Panc1 (cell line): ENCODE data around the gene STK32C. TPM values are rescaled to one million over a fixed set of nuclear protein-coding genes. Genes with fewer than 3 reads are reported as not detected.
A peak's percentile ranks its signal among the peaks of the same experiment; 100 is the strongest.
"Not testable (repeated sequence)": the region's sequence is repeated elsewhere in the genome, so short reads cannot be mapped to it uniquely, and the experiment has no call there.

Experiments
- ATAC-seq: fragments of 200-7000 bp; cut with Tn5 transposase; 2 replicates; pipeline ENCODE4 v1.9.1; 2020; ENCODE audit warnings: mild to moderate bottlenecking, moderate library complexity
- BruUV-seq: library from RNA; stranded (reverse); fragments of 400-500 nt; replicated peaks from 2 replicates; lab custom pipeline; 2021; lab: Mats Ljungman, UMichigan
- CTCF ChIA-PET: fragments of 300-600 bp; sonication (Branson Sonifier 250); formaldehyde crosslinking; loops from one replicate; lab custom pipeline; 2022; ENCODE audit warnings: antibody characterized with exemption; lab: Charles Lee
- POLR2A ChIA-PET: fragments of 300-600 bp; sonication (Branson Sonifier 250); formaldehyde crosslinking; loops from one replicate; lab custom pipeline; 2022; ENCODE audit warnings: antibody characterized with exemption; lab: Charles Lee
- DNase-seq: peaks from one replicate; pipeline ENCODE4 v3.0.0-alpha.2; 2010; ENCODE audit warnings: low read depth, low spot score
- H3K27ac ChIP-seq: 2 replicates; pipeline ENCODE4 v1.5.1; 2011; ENCODE audit warnings: mild to moderate bottlenecking, low read length, inconsistent platforms
- H3K27me3 ChIP-seq: fragments of 200-500 bp; sonication (Bioruptor generic); 2 replicates; pipeline ENCODE4 v1.6.0; 2014; ENCODE audit warnings: low read length, inconsistent platforms; ENCODE audit not compliant: control insufficient read depth, insufficient read depth
- H3K36me3 ChIP-seq: fragments of 200-500 bp; sonication (Bioruptor generic); 2 replicates; pipeline ENCODE4 v1.5.1; 2014; ENCODE audit warnings: inconsistent platforms, mild to moderate bottlenecking, low read length, moderate library complexity; ENCODE audit not compliant: control insufficient read depth, insufficient read depth
- H3K4me1 ChIP-seq: 2 replicates; pipeline ENCODE4 v1.5.1; 2011; ENCODE audit warnings: inconsistent platforms, mild to moderate bottlenecking, low read length, moderate library complexity; ENCODE audit not compliant: control insufficient read depth, insufficient read depth
- H3K4me3 ChIP-seq, 2 experiments: 2 replicates each; pipeline ENCODE4 v1.5.1; 2011 to 2012; ENCODE audit warnings: low read depth in 2 of 2, low read length in 2 of 2, mild to moderate bottlenecking in 2 of 2, inconsistent platforms in 1 of 2, moderate library complexity in 1 of 2
- H3K9me3 ChIP-seq: fragments of 200-500 bp; sonication (Bioruptor generic); 2 replicates; pipeline ENCODE4 v1.5.1; 2014; ENCODE audit warnings: low read depth, mild to moderate bottlenecking, inconsistent platforms, low read length, moderate library complexity; ENCODE audit not compliant: control insufficient read depth, insufficient read depth
- POLR2AphosphoS5 ChIP-seq: IDR thresholded peaks from 2 replicates; pipeline ENCODE4 v1.6.1; 2012; ENCODE audit warnings: mild to moderate bottlenecking, low read depth, low read length, moderate library complexity
- SIN3A ChIP-seq: IDR thresholded peaks from 2 replicates; pipeline ENCODE4 v1.6.1; 2012; ENCODE audit warnings: low read depth, mild to moderate bottlenecking, low read length, moderate library complexity, borderline replicate concordance; ENCODE audit not compliant: insufficient read depth
- TCF7L2 ChIP-seq: IDR thresholded peaks from 2 replicates; pipeline ENCODE4 v1.6.1; 2011; ENCODE audit warnings: mild to moderate bottlenecking, low read depth, low read length, inconsistent platforms
- in situ Hi-C: cut with HindIII; loops from 2 replicates; pipeline ENCODE4 v1.10.0; 2016; ENCODE audit warnings: low sequenced_read_pairs, low pct_unique_long_range_greater_than_20kb
- intact Hi-C: fragments of 100-400 bp; cut with micrococcal nuclease; formaldehyde crosslinking; loops from one replicate; pipeline ENCODE4 v1.10.0; 2022; ENCODE audit not compliant: unreplicated experiment
- total RNA-seq: library from RNA; stranded (reverse); gene quantifications from one replicate; pipeline ENCODE4 v1.2.1, GENCODE V29; 2021; ENCODE audit not compliant: unreplicated experiment
- TF ChIP-seq, protein P1 (sequence below): fragments of 450-650 bp; IDR thresholded peaks from 2 replicates; pipeline ENCODE4 v1.5.1; 2017; ENCODE audit warnings: mild to moderate bottlenecking
- TF ChIP-seq, protein P2 (sequence below), 2 experiments: IDR thresholded peaks; 2 replicates each; pipeline ENCODE4 v1.6.1; 2011 to 2012; ENCODE audit warnings: low read depth in 2 of 2, control low read depth in 1 of 2, low read length in 1 of 2, mild to moderate bottlenecking in 1 of 2, moderate library complexity in 1 of 2; ENCODE audit not compliant: insufficient read depth in 1 of 2

STK32C gene
- total RNA-seq, 1 experiment from 2014 or later: 53.7 TPM

DNA sequence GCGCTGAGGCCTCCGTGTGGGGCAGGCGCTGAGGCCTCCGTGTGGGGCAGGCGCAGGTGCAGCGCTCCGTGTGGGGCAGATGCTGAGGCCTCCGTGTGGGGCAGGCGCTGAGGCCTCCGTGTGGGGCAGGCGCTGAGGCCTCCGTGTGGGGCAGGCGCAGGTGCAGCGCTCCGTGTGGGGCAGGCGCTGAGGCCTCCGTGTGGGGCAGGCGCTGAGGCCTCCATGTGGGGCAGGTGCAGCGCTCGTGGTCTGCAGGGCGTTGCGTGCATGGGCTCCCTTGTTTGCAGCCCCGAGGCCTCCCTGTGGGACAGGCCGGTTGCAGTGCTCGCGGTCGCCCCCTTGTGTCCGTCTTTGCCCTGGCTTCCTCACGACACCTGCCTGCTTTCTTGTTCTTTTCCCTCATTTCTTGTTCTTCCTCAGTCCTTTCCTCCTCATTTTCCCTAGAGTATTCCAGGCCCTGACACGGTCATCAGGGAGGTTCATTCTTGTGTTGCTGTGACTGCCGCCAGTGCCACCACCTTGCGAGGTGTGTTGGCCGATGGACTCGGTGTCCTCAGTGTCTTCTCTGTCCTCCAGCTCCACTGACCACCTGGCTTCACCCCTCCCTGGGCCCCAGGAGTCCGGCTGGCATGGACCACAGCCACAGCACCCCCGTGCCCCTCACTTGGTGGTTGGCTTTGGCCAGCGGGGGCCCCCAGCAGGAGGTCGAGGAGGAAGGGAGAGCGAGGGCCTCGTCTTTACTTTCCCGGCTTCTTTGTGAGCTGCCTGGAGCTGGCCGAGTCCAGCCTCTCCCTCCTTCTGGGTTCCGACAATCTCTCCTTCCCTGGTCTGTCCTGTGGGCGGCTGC is 44.9 kb upstream of the STK32C start:
- H3K27me3 ChIP-seq, in situ Hi-C loops, CTCF ChIA-PET, H3K4me1 ChIP-seq, POLR2A ChIA-PET, H3K9me3 ChIP-seq, H3K36me3 ChIP-seq, H3K4me3 ChIP-seq, BruUV-seq, H3K27ac ChIP-seq: not testable (repeated sequence)
- DNase-seq (peak; percentile 33), ATAC-seq (peak; percentile 85)
- intact Hi-C loops: loop anchor here (1.0 kb wide), 1 partner anchor 129 kb away; no protein-coding TSS in a partner anchor
- TF ChIP-seq, protein P1, sequence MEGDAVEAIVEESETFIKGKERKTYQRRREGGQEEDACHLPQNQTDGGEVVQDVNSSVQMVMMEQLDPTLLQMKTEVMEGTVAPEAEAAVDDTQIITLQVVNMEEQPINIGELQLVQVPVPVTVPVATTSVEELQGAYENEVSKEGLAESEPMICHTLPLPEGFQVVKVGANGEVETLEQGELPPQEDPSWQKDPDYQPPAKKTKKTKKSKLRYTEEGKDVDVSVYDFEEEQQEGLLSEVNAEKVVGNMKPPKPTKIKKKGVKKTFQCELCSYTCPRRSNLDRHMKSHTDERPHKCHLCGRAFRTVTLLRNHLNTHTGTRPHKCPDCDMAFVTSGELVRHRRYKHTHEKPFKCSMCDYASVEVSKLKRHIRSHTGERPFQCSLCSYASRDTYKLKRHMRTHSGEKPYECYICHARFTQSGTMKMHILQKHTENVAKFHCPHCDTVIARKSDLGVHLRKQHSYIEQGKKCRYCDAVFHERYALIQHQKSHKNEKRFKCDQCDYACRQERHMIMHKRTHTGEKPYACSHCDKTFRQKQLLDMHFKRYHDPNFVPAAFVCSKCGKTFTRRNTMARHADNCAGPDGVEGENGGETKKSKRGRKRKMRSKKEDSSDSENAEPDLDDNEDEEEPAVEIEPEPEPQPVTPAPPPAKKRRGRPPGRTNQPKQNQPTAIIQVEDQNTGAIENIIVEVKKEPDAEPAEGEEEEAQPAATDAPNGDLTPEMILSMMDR: peak; percentile 90

DNA sequence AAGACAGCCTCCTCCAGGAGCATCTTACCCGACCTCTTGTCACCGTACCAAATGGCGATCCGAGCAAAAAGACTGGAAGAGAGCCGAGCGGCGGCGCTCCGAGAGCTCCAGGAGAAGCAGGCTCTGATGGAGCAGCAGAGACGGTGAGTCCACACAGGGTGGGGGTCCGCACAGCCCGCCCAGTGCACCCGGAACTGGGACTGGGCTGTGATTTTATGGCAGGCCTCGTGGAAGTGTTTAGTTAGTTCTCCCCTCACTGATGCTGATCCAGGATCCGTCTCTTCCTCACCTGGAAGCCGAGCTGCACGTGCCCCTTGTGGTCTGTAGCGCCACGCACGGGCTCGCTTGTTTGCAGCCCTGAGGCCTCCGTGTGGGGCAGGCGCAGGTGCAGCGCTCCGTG is 43.9 kb upstream of the STK32C start:
- in situ Hi-C loops (no loop called here), intact Hi-C loops (no loop called here)
- no peak for DNase-seq
- no peaks in the 10 kb centered on the region for H3K27me3 ChIP-seq
- no peaks in the 10 kb centered on the region for H3K9me3 ChIP-seq
- no peak overlapping the region for H3K4me3 ChIP-seq
- no peaks in the 10 kb centered on the region for H3K4me1 ChIP-seq
- no peak overlapping the region for H3K27ac ChIP-seq
- no peak for ATAC-seq
- CTCF ChIA-PET: no interaction called here
- no peaks in the 10 kb centered on the region for H3K36me3 ChIP-seq
- POLR2A ChIA-PET: no interaction called here
- no TSS peak for BruUV-seq
- TF ChIP-seq SIN3A (no peak), TCF7L2 (no peak), POLR2AphosphoS5 (no peak)
- TF ChIP-seq, protein P2, sequence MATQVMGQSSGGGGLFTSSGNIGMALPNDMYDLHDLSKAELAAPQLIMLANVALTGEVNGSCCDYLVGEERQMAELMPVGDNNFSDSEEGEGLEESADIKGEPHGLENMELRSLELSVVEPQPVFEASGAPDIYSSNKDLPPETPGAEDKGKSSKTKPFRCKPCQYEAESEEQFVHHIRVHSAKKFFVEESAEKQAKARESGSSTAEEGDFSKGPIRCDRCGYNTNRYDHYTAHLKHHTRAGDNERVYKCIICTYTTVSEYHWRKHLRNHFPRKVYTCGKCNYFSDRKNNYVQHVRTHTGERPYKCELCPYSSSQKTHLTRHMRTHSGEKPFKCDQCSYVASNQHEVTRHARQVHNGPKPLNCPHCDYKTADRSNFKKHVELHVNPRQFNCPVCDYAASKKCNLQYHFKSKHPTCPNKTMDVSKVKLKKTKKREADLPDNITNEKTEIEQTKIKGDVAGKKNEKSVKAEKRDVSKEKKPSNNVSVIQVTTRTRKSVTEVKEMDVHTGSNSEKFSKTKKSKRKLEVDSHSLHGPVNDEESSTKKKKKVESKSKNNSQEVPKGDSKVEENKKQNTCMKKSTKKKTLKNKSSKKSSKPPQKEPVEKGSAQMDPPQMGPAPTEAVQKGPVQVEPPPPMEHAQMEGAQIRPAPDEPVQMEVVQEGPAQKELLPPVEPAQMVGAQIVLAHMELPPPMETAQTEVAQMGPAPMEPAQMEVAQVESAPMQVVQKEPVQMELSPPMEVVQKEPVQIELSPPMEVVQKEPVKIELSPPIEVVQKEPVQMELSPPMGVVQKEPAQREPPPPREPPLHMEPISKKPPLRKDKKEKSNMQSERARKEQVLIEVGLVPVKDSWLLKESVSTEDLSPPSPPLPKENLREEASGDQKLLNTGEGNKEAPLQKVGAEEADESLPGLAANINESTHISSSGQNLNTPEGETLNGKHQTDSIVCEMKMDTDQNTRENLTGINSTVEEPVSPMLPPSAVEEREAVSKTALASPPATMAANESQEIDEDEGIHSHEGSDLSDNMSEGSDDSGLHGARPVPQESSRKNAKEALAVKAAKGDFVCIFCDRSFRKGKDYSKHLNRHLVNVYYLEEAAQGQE (IDR thresholded peaks at IDR 0.05; ENCODE audit: insufficient read depth in 1 of 2, low read depth in 2 of 2, low read length in 1 of 2): no peak
- TF ChIP-seq, protein P1: no peak
